IPS-18a (cell line): ENCODE measurements around the gene PDE4C.
A peak's percentile ranks its signal among the peaks of the same experiment; 100 is the strongest.

ENCODE experiments used
- H3K27ac ChIP-seq: one replicate; pipeline ENCODE4 v1.5.1; 2013; ENCODE audit warnings: low read length
- H3K27me3 ChIP-seq: one replicate; pipeline ENCODE4 v1.6.1; 2013; ENCODE audit warnings: mild to moderate bottlenecking, low read length; ENCODE audit not compliant: control insufficient read depth, insufficient read depth
- H3K36me3 ChIP-seq: one replicate; pipeline ENCODE4 v1.6.1; 2013; ENCODE audit warnings: low read depth, low read length; ENCODE audit not compliant: control insufficient read depth
- H3K4me1 ChIP-seq: one replicate; pipeline ENCODE4 v1.6.1; 2013; ENCODE audit warnings: low read depth, low read length; ENCODE audit not compliant: control insufficient read depth
- H3K4me3 ChIP-seq: one replicate; pipeline ENCODE4 v1.5.1; 2013; ENCODE audit warnings: low read length
- H3K9ac ChIP-seq: one replicate; pipeline ENCODE4 v1.6.1; 2013; ENCODE audit warnings: mild to moderate bottlenecking, low read length, moderate library complexity
- H3K9me3 ChIP-seq: one replicate; pipeline ENCODE4 v1.6.1; 2013; ENCODE audit warnings: low read depth, low read length; ENCODE audit not compliant: control insufficient read depth

The PDE4C gene

DNA sequence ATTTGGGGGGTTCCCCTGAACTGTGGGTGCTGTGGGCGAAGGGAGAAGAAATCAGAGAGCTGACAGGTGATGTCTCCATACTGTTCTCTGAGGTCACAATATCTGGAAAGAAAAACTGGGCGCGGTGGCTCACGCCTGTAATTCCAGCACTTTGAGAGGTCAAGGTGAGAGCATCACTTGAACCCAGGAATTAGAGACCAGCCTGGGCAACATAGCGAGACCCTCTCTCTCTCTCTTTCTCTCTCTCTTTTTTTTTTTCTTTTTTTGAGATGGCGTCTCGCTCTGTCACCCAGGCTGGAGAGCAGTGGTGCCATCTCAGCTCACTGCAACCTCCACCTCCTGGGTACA is 26.1 kb upstream of the PDE4C start:
- no peak overlapping the region for H3K9ac ChIP-seq
- no peaks in the 10 kb centered on the region for H3K36me3 ChIP-seq
- H3K4me1 ChIP-seq = peaks cover 5% of the 10 kb centered on the region
- no peak overlapping the region for H3K27ac ChIP-seq
- peaks cover 20% of the 10 kb centered on the region for H3K27me3 ChIP-seq
- H3K9me3 ChIP-seq = no peaks in the 10 kb centered on the region
- no peak overlapping the region for H3K4me3 ChIP-seq

DNA sequence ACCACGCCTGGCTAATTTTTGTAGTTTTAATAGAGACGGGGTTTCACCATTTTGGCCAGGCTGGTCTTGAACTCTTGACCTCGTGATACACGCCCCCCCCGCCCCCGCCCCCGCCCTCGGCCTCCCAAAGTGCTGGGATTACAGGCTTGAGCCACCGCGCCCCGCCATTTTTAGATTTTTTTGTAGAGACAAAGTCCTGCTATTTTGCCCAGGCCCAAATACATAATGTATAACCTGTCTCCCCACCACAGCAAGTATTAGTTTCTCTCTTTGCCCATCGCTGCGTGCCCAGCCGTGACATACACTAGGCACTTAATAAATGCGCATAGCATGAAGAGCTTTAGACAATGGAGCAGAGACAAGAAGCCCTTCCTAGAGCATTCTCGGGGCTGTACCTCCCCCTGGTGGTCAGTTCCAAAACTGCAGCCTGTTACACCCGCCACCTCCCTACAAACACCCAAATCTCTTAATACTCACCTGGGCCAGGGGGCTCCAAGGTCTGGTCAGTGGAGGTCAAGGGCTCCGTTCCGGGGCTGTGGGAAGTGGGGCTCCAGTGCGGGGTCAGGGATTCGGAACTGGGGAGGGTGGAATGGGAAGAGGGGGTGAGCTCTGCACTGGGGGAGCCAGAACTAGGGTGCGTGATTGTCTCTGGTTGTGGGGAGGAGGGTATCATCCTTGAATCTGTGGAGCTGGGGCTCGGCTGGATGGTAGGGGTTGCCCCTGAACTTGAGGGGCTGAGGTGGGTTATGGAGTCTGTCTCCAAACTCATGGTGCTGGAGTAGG is 25.5 kb upstream of the PDE4C start:
- Histone ChIP-seq H3K36me3 (no peaks in the 10 kb centered on the region), H3K27me3 (peaks cover 20% of the 10 kb centered on the region), H3K4me1 (peaks cover 5% of the 10 kb centered on the region), H3K9ac (no peak overlapping the region), H3K9me3 (no peaks in the 10 kb centered on the region), H3K27ac (no peak overlapping the region), H3K4me3 (no peak overlapping the region)

DNA sequence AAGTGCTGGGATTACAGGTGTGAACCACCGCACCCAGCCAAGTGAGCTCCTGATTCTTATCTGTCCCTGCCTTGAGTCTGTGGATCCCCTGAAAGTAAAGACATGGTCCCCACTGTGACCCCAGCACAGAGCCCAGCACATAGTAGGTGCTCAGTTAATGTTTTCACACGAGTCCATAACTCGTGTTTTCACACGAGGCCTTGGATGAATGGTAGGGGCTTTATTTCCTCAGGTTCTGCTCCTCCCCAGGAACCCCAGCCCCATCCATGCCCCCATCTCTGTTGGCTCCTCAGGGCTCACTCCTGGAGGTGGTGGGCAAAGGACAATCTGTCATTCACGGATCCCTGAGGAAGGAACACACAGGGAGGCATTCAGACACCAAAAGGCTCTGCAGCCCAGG is 23.6 kb upstream of the PDE4C start:
- no peaks in the 10 kb centered on the region for H3K9me3 ChIP-seq
- peaks cover 19% of the 10 kb centered on the region for H3K27me3 ChIP-seq
- H3K27ac ChIP-seq = no peak overlapping the region
- H3K9ac ChIP-seq = no peak overlapping the region
- no peak overlapping the region for H3K4me3 ChIP-seq
- H3K36me3 ChIP-seq = no peaks in the 10 kb centered on the region
- H3K4me1 ChIP-seq = peaks cover 5% of the 10 kb centered on the region

DNA sequence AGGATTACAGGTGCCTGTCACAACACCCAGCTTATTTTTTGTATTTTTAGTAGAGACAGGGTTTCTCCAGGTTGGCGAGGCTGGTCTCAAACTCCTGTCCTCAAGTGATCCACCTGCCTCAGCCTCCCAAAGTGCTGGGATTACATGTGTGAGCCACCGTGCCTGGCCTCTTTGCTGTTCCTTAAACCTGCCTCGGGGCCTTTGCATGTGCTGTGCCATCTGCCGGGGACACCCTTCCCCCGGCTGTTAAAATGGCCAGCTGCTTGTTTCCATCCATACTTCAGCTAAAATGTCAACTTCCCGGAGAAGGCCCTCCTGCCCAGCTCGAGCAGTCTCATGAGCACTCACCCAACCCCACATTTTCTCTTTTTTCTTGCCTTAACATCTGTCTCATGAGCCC is 19.1 kb upstream of the PDE4C start:
- no peak overlapping the region for H3K4me3 ChIP-seq
- H3K9ac ChIP-seq = no peak overlapping the region
- no peak overlapping the region for H3K27ac ChIP-seq
- no peaks in the 10 kb centered on the region for H3K4me1 ChIP-seq
- no peaks in the 10 kb centered on the region for H3K27me3 ChIP-seq
- no peaks in the 10 kb centered on the region for H3K36me3 ChIP-seq
- H3K9me3 ChIP-seq = no peaks in the 10 kb centered on the region

DNA sequence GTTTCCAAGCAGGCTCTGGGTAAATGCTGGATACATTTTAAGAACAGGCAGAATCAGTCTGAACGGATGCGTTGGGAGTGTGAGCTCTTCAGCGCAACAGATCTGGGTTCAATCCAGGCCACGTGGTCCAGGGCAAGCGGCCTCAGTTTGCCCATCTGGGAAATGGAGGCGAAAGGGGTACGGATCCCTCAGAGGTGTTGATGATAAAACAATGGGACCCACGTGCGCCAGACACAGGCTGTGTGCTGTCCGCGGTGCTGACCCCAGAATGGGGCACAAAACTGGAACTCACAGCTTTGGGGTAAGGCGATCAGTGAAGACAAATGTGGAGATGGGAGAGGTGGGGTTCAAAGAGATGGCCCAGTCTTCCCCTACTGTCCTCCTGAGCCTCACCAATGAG is 13.1 kb upstream of the PDE4C start:
- no peaks in the 10 kb centered on the region for H3K4me1 ChIP-seq
- no peak overlapping the region for H3K9ac ChIP-seq
- H3K4me3 ChIP-seq = no peak overlapping the region
- H3K27me3 ChIP-seq = no peaks in the 10 kb centered on the region
- no peaks in the 10 kb centered on the region for H3K36me3 ChIP-seq
- no peak overlapping the region for H3K27ac ChIP-seq
- no peaks in the 10 kb centered on the region for H3K9me3 ChIP-seq

- Histone ChIP-seq H3K4me3 (no peak overlapping the region), H3K27me3 (no peaks in the 10 kb centered on the region), H3K9me3 (no peaks in the 10 kb centered on the region)
Measured at GRCh38 chr19:18234194-18234593, 8.0 kb upstream of the PDE4C start.

DNA sequence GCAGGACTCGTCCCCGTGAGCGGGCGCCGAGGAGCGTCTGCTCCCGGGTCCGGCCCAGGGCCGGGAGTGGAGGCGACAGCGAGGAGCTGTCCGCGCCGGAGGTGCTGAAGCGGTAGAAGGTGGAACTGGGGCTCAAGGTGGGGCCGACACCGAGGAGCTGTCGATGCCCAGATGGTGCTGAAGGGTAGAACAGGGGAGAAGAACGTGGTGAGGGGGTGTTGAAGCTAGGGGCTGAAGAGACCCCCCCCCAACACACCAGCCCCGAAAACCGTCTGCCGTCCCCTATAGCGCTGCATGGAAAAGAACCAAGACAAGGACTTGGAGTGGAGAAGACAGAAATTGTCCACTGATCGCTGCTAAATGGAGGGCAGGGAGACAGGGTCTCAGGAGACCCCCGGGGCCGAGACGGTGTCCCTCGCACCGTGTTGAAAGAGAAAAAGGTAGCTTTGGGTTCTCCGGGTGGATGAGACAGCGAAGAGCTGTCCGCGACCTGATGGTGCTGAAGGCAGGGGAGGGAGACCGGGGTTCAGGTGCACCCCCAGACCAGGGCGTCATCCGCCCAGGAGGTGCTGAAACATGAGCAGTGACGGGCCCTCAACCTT is 7.1 kb upstream of the PDE4C start:
- no peaks in the 10 kb centered on the region for H3K27me3 ChIP-seq
- no peaks in the 10 kb centered on the region for H3K36me3 ChIP-seq
- H3K9me3 ChIP-seq = no peaks in the 10 kb centered on the region
- H3K4me3 ChIP-seq = peak overlapping the region; percentile 46
- H3K9ac ChIP-seq = no peak overlapping the region
- H3K27ac ChIP-seq = no peak overlapping the region
- peaks cover 15% of the 10 kb centered on the region for H3K4me1 ChIP-seq

More at GRCh38 chr19:18234194-18234593, 8.0 kb upstream of the PDE4C start:
- Histone ChIP-seq H3K9ac (no peak overlapping the region), H3K36me3 (no peaks in the 10 kb centered on the region), H3K27ac (no peak overlapping the region), H3K4me1 (peaks cover 15% of the 10 kb centered on the region)

DNA sequence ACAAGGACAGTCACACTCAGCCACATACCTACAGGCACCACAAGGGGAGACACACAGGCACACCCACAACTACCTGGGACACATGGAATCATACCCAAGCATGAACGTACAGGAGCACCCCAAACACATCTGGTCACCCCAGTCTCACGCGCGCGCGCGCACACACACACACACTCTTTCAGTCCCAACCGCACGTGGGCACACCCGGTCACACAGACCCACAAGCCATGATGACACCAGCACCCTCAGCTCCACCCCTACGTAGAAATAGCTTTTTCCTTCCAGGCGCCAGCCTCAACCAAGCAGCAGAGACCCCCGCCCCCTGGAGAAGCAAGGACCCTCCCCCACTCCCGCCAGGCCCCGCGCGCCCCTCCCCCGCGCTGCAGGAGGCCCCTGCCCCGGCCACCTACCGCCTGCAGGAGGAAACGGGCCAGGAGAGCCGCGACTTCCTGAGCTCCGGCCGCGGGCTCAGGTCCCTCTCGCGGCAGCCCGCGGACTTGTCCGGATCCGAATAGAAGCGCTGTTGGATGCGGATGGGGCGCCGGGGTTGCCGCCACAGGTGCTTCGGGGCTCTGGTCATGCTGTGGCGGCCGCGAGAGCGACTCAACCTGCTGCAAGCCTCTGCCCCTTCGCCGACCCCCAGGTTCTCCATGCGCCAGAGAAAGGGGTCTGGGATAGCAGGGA is 6.4 kb upstream of the PDE4C start:
- H3K9ac ChIP-seq = no peak overlapping the region
- H3K4me3 ChIP-seq = peak overlapping the region; percentile 46

DNA sequence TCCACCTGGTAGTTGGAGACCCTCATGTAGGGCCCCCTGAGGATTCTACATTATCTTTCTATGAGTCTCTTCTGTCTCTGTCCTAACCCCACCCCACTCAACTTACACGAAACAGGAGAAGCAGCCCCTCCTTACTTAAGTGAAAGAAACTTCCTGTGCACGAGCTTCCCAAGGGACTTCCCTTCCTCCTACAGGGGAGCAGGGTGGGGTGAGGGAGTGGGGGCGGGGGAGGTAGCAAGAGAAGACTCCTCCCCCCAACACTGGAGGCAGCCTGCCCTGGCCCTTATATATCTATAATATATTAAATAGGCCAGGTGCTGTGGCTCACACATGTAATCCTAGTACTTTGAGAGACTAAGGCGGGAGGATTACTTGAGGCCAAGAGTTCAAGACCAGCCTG is 5.5 kb upstream of the PDE4C start:
- H3K9me3 ChIP-seq = no peaks in the 10 kb centered on the region
- H3K36me3 ChIP-seq = no peaks in the 10 kb centered on the region
- H3K4me3 ChIP-seq = peak overlapping the region; percentile 46
- no peak overlapping the region for H3K9ac ChIP-seq
- peaks cover 15% of the 10 kb centered on the region for H3K4me1 ChIP-seq
- peaks cover 7% of the 10 kb centered on the region for H3K27me3 ChIP-seq
- no peak overlapping the region for H3K27ac ChIP-seq

More for the DNA sequence above, 6.4 kb upstream of the PDE4C start:
- H3K27ac ChIP-seq = no peak overlapping the region
- H3K4me1 ChIP-seq = peaks cover 15% of the 10 kb centered on the region
- H3K36me3 ChIP-seq = no peaks in the 10 kb centered on the region
- no peaks in the 10 kb centered on the region for H3K9me3 ChIP-seq
- H3K27me3 ChIP-seq = no peaks in the 10 kb centered on the region

DNA sequence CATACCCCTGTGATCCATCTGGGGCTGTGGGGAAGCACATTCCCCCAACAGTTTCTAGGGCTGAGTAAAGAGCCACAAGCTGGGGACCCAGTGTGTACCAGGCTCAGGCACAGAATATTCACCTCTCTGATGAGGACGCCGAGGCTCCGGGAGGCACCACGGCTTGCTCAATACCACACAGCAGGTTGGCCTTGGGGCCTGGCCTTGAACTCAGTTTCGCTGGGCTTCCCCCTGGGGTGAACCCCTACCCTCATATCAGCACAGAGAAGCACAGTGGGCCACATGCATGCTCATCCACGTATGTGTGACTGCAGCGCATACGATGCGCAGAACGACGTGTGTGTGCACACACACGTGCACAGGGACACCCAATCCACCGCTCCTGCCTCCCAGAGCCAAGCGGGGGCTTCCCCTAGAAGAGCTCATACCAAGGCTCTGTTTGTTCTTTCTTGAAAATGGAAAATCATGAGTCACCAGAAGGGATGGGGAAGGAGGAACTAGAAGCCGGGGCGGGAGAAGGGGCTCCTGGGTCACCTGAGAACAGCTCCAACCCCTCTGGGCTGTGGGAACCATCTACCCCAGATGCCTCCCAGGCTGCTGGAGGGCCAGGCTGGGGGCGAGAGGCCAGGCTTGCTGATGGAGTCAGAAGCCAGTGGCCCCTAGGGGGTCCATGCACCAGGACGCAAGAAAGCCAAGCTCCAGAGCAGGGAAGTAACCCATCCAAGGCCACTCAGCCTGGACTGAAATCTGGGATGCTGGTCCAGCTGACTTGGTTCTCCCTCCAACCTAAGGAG is 4.9 kb upstream of the PDE4C start:
- no peak overlapping the region for H3K4me3 ChIP-seq
- no peak overlapping the region for H3K9ac ChIP-seq
- H3K36me3 ChIP-seq = no peaks in the 10 kb centered on the region
- no peak overlapping the region for H3K27ac ChIP-seq
- H3K4me1 ChIP-seq = peaks cover 15% of the 10 kb centered on the region
- H3K27me3 ChIP-seq = peaks cover 13% of the 10 kb centered on the region
- no peaks in the 10 kb centered on the region for H3K9me3 ChIP-seq

GRCh38 chr19:18229915-18230314 is 3.7 kb upstream of the PDE4C start:
- Histone ChIP-seq H3K9me3 (no peaks in the 10 kb centered on the region), H3K4me1 (peaks cover 18% of the 10 kb centered on the region), H3K4me3 (no peak overlapping the region), H3K36me3 (no peaks in the 10 kb centered on the region), H3K9ac (no peak overlapping the region), H3K27ac (no peak overlapping the region), H3K27me3 (peaks cover 26% of the 10 kb centered on the region)
